Measurements from ENCODE around the gene NME7.

The NME7 gene

GRCh38 chr1:169367096-169367685 lies 406 bp downstream of the NME7 start:
- Histone ChIP-seq H3K4me3 (ENCODE audit: low read depth, low read length) (peak overlapping the region; percentile 83), H3K27ac (ENCODE audit: extremely low read depth, low read depth, low read length) (no peak overlapping the region), H3K9me3 (ENCODE audit: control insufficient read depth, insufficient read depth, low read depth, low read length) (no peaks in the 10 kb centered on the region), H3K4me1 (ENCODE audit: control insufficient read depth, insufficient read depth, low read length) (0 out of 2 replicates have a peak, but pooled peaks cover 2% of the 10 kb centered on the region), H3K36me3 (ENCODE audit: control insufficient read depth in 2 of 2, insufficient read depth in 1 of 2, low read length in 2 of 2) (peaks cover 9 to 30% of the 10 kb centered on the region in 2 experiments; a peak in 2 of 3 replicates)
- POLR2A ChIA-PET, result interaction anchor here (1.8 kb wide), 1 partner anchor 60 kb away, joined by 11 read pairs; the partner anchor contains the start of gene CCDC181
- CTCF ChIA-PET, result interaction anchor here (0.9 to 1.3 kb wide), 2 partner anchors 19 to 1024 kb away, joined by 3 to 4 read pairs; no protein-coding TSS in a partner anchor
- TF ChIP-seq IKZF3 (tag by site-specific recombination; IDR thresholded peaks at IDR 0.05) (0 out of 2 replicates have a peak, but pooled peaks have one; percentile 8), ZNF426 (tag by site-specific recombination; IDR thresholded peaks at IDR 0.05) (no peak), SCRT2 (tag by site-specific recombination; IDR thresholded peaks at IDR 0.05) (peak; percentile 75), ZBTB8A (tag by site-specific recombination; IDR thresholded peaks at IDR 0.05) (0 out of 2 replicates have a peak, but pooled peaks have one; percentile 6), ZNF335 (tag by site-specific recombination; conservative IDR thresholded peaks at IDR 0.05) (peak; percentile 86), ZNF341 (tag by site-specific recombination; IDR thresholded peaks at IDR 0.05; ENCODE audit: low read depth) (peak; percentile 90), ZNF248 (tag by site-specific recombination; IDR thresholded peaks at IDR 0.05) (no peak)
- TF ChIP-seq, protein P1, sequence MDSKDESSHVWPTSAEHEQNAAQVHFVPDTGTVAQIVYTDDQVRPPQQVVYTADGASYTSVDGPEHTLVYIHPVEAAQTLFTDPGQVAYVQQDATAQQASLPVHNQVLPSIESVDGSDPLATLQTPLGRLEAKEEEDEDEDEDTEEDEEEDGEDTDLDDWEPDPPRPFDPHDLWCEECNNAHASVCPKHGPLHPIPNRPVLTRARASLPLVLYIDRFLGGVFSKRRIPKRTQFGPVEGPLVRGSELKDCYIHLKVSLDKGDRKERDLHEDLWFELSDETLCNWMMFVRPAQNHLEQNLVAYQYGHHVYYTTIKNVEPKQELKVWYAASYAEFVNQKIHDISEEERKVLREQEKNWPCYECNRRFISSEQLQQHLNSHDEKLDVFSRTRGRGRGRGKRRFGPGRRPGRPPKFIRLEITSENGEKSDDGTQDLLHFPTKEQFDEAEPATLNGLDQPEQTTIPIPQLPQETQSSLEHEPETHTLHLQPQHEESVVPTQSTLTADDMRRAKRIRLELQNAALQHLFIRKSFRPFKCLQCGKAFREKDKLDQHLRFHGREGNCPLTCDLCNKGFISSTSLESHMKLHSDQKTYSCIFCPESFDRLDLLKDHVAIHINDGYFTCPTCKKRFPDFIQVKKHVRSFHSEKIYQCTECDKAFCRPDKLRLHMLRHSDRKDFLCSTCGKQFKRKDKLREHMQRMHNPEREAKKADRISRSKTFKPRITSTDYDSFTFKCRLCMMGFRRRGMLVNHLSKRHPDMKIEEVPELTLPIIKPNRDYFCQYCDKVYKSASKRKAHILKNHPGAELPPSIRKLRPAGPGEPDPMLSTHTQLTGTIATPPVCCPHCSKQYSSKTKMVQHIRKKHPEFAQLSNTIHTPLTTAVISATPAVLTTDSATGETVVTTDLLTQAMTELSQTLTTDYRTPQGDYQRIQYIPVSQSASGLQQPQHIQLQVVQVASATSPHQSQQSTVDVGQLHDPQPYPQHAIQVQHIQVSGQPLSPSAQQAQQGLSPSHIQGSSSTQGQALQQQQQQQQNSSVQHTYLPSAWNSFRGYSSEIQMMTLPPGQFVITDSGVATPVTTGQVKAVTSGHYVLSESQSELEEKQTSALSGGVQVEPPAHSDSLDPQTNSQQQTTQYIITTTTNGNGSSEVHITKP (tag by site-specific recombination; IDR thresholded peaks at IDR 0.05), result peak; percentile 89; the same call in 1 of the 2 replicates

GRCh38 chr1:169364948-169365347 lies 2.6 kb downstream of the NME7 start:
- CTCF ChIA-PET, result interaction anchor here (1.5 kb wide), 1 partner anchor 16 kb away, joined by 3 read pairs; no protein-coding TSS in a partner anchor
- H3K4me3 ChIP-seq (ENCODE audit: low read depth, low read length), result no peak overlapping the region
- peaks cover 0 to 8% of the 10 kb centered on the region in 2 experiments; a peak in 2 of 3 replicates for H3K36me3 ChIP-seq (ENCODE audit: control insufficient read depth in 2 of 2, insufficient read depth in 1 of 2, low read length in 2 of 2)
- H3K27ac ChIP-seq (ENCODE audit: extremely low read depth, low read depth, low read length), result no peak overlapping the region
- no peaks in the 10 kb centered on the region for H3K9me3 ChIP-seq (ENCODE audit: control insufficient read depth, insufficient read depth, low read depth, low read length)
- POLR2A ChIA-PET, result no interaction called here
- TF ChIP-seq GLIS1 (tag by site-specific recombination; IDR thresholded peaks at IDR 0.05), result no peak
- TF ChIP-seq ZNF707 (tag by site-specific recombination; IDR thresholded peaks at IDR 0.05), result no peak
- TF ChIP-seq ZNF76 (tag by site-specific recombination; IDR thresholded peaks at IDR 0.05; ENCODE audit: borderline replicate concordance, low read depth), result no peak
- no peak for TF ChIP-seq ZNF223 (tag by site-specific recombination; IDR thresholded peaks at IDR 0.05)
- 0 out of 2 replicates have a peak, but pooled peaks cover 2% of the 10 kb centered on the region for H3K4me1 ChIP-seq (ENCODE audit: control insufficient read depth, insufficient read depth, low read length)

- Histone ChIP-seq H3K9me3 (ENCODE audit: control insufficient read depth, insufficient read depth, low read depth, low read length) (no peaks in the 10 kb centered on the region), H3K36me3 (ENCODE audit: control insufficient read depth in 2 of 2, insufficient read depth in 1 of 2, low read length in 2 of 2) (peaks cover 0 to 4% of the 10 kb centered on the region in 2 experiments; a peak in 1 of 3 replicates), H3K4me1 (ENCODE audit: control insufficient read depth, insufficient read depth, low read length) (0 out of 2 replicates have a peak, but pooled peaks cover 2% of the 10 kb centered on the region), H3K27ac (ENCODE audit: extremely low read depth, low read depth, low read length) (no peak overlapping the region), H3K4me3 (ENCODE audit: low read depth, low read length) (no peak overlapping the region)
- TF ChIP-seq OVOL3 (tag by site-specific recombination; IDR thresholded peaks at IDR 0.05), result no peak
- TF ChIP-seq ZEB2 (tag by site-specific recombination; IDR thresholded peaks at IDR 0.05), result 0 out of 2 replicates have a peak, but pooled peaks have one; percentile 22
- ChIA-PET POLR2A (no interaction called here), CTCF (no interaction called here)
These were observed 4.4 kb downstream of the NME7 start for GRCh38 chr1:169363046-169363730.

All from HEK293 (cell line).